ENCODE results near the gene HMGCS1.

DNA sequence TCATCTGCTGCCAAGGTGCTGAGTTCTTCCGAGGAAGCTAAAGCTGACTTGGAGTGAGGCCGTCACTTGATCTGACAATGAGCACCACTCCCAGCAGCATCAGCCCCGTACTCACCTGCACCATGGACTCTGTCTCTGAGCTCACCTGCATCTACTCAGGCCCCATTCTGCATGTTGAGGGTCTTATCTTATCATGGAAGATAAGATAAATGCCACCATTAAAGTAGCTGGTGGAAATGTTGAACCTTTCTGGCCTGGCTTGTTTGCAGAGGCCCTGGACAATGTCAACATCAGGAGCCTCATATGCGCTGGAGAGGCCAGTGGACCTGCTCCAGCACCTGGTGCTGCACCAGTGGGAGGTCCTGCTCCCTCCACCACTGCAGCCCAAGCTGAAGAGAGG is 35.0 kb upstream of the HMGCS1 start:
- TF ChIP-seq SP1 (IDR thresholded peaks at IDR 0.05) (no peak), ZNF384 (IDR thresholded peaks at IDR 0.05) (no peak), CTBP1 (IDR thresholded peaks at IDR 0.05; ENCODE audit: borderline replicate concordance) (no peak), SUZ12 (IDR thresholded peaks at IDR 0.05) (no peak), TARDBP (IDR thresholded peaks at IDR 0.05) (no peak), FOXK2 (IDR thresholded peaks at IDR 0.05) (no peak), ARNT (IDR thresholded peaks at IDR 0.05) (no peak), FOXM1 (IDR thresholded peaks at IDR 0.05; ENCODE audit: borderline replicate concordance) (no peak), L3MBTL2 (conservative IDR thresholded peaks at IDR 0.05) (no peak), NFRKB (IDR thresholded peaks at IDR 0.05) (no peak), ELF4 (IDR thresholded peaks at IDR 0.05) (no peak), LEF1 (IDR thresholded peaks at IDR 0.05; ENCODE audit: borderline replicate concordance) (no peak), BHLHE40 (IDR thresholded peaks at IDR 0.05; ENCODE audit: borderline replicate concordance) (no peak), HDGF (IDR thresholded peaks at IDR 0.05; ENCODE audit: borderline replicate concordance) (no peak)

Measured in HEK293T (cell line).